Measurements from ENCODE around the gene SEMA7A. TPM values are rescaled to one million over a fixed set of nuclear protein-coding genes. Genes with fewer than 3 reads are reported as not detected.

SEMA7A gene
- total RNA-seq, 1 donor from 2014 or later = 3.9 TPM

DNA sequence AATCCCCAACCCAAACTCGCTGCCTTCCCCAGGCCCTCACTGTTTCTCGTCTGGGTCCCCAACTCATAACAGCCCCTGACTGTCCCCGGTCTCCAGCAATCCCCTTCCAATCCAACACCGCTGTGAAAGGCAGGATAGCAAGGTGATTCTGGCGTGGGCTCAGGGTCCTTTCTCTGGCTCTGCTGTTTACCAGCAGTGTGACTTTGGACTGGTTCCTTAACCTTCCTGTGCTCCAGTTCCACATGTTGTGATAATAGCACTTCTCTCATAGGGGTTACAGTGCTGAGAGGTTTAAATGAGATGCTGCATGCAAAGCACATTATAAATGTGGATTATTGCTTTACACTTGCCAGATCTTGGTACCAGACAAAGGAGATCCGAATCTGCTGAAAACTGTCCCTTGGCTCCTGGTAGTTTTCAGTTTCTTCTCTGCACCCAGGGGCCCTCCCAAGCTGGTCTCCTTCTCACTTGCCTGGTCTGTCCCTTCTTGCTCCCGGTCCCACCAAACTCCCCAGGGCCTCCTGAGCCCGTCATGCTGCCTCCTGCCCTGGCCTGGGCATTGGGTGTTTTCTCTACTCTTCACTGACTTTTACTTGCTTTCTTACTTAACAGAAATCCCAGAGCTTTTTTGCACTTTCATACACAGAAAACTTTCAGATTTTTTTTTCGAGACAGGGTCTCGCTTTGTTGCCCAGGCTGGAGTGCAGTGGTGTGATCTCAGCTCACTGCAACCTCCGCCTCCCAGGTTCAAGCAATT is 39.5 kb downstream of the SEMA7A start:
- TF ChIP-seq POLR2AphosphoS5 (IDR thresholded peaks at IDR 0.05; ENCODE audit: insufficient read depth in 1 of 2, low read depth in 1 of 2) (no peak), POLR2A (IDR thresholded peaks at IDR 0.05) (no peak), CTCF (IDR thresholded peaks at IDR 0.05) (no peak)
- Histone ChIP-seq H3K4me1 (no peaks in the 10 kb centered on the region), H3K9me3 (no peaks in the 10 kb centered on the region), H3K36me3 (no peaks in the 10 kb centered on the region), H3K27ac (no peak overlapping the region), H3K27me3 (no peaks in the 10 kb centered on the region), H3K4me3 (no peak overlapping the region)
- intact Hi-C loops (cut with DNase I) = no loop called here
- DNase-seq (ENCODE audit: extremely low spot score in 2 of 2) = no peak

- Histone ChIP-seq H3K9me3 (no peaks in the 10 kb centered on the region), H3K4me3 (no peak overlapping the region), H3K36me3 (no peaks in the 10 kb centered on the region), H3K4me1 (no peaks in the 10 kb centered on the region), H3K27ac (no peak overlapping the region), H3K27me3 (no peaks in the 10 kb centered on the region)
- TF ChIP-seq POLR2AphosphoS5 (IDR thresholded peaks at IDR 0.05; ENCODE audit: insufficient read depth in 1 of 2, low read depth in 1 of 2) (no peak), POLR2A (IDR thresholded peaks at IDR 0.05) (no peak), CTCF (IDR thresholded peaks at IDR 0.05) (no peak)
- intact Hi-C loops (cut with DNase I) = no loop called here
- DNase-seq (ENCODE audit: extremely low spot score in 2 of 2) = no peak
Observed at GRCh38 chr15:74393423-74393822, 40.3 kb downstream of the SEMA7A start.

DNA sequence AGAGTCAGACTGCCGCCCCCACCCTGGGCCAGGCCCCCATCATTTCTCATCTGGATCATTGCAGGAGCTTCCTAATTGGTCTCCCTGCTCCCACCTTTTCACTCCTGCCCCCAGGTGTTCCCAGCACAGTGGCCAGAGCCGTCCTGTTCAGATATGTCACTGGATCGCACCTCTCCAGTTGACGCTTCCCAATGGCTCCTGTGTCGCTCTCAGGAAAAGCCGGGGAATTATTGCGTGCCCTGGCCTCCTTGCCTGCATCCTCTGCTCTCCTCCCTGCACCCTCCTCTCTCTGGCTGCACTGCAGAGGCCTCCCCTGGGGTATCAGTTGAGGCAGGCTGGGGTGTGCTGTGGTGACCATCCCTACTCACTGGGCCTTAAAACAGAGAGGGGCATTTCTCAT is 40.9 kb downstream of the SEMA7A start:
- no peak overlapping the region for H3K27ac ChIP-seq
- no peaks in the 10 kb centered on the region for H3K9me3 ChIP-seq
- TF ChIP-seq POLR2AphosphoS5 (IDR thresholded peaks at IDR 0.05; ENCODE audit: insufficient read depth in 1 of 2, low read depth in 1 of 2) = no peak
- no peak for TF ChIP-seq POLR2A (IDR thresholded peaks at IDR 0.05)
- no peak for TF ChIP-seq CTCF (IDR thresholded peaks at IDR 0.05)
- H3K36me3 ChIP-seq = no peaks in the 10 kb centered on the region
- H3K4me3 ChIP-seq = no peak overlapping the region
- H3K27me3 ChIP-seq = no peaks in the 10 kb centered on the region
- H3K4me1 ChIP-seq = no peaks in the 10 kb centered on the region
- intact Hi-C loops (cut with DNase I) = no loop called here
- no peak for DNase-seq (ENCODE audit: extremely low spot score in 2 of 2)

DNA sequence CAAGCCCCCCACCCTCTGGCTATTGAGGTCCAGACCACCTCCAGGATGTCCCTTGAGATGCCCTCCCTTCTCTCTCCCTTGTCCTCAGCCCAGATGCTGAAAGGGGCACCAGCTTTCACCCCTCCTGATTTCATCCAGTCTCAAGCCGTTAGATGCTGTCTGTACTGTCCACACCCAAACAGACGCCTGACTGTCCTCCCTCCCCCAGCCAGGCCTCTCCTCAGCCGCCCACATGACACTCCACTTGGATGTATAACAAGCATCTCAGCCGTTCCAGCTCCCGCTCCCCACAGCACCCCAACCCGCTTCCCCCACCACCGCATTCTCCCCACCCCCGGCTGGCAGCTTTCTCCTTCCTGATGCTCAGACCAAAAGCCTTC is 41.3 kb downstream of the SEMA7A start:
- H3K4me3 ChIP-seq = no peak overlapping the region
- TF ChIP-seq POLR2AphosphoS5 (IDR thresholded peaks at IDR 0.05; ENCODE audit: insufficient read depth in 1 of 2, low read depth in 1 of 2) = no peak
- TF ChIP-seq POLR2A (IDR thresholded peaks at IDR 0.05) = no peak
- TF ChIP-seq CTCF (IDR thresholded peaks at IDR 0.05) = no peak
- DNase-seq (ENCODE audit: extremely low spot score in 2 of 2) = no peak
- no peaks in the 10 kb centered on the region for H3K27me3 ChIP-seq
- H3K27ac ChIP-seq = no peak overlapping the region
- no peaks in the 10 kb centered on the region for H3K9me3 ChIP-seq
- intact Hi-C loops (cut with DNase I) = no loop called here
- no peaks in the 10 kb centered on the region for H3K4me1 ChIP-seq
- no peaks in the 10 kb centered on the region for H3K36me3 ChIP-seq

Data from vagina (tissue), 2 donors.